Smooth muscle cell of bladder (primary cell): ENCODE results near the gene OBI1. TPM values are rescaled to one million over a fixed set of nuclear protein-coding genes. Genes with fewer than 3 reads are reported as not detected.

ENCODE experiments used
- total RNA-seq: library from RNA; depleted of rRNA; stranded (reverse); fragments of >200 nt; gene quantifications from 2 replicates; pipeline ENCODE4 v1.2.3, GENCODE V29; 2014

OBI1 gene
- total RNA-seq, result 9.8 and 11.5 TPM in 2 replicates

GRCh38 chr13:78658630-78659449 lies at the start of gene OBI1:
Gene OBI1, minus strand, starts transcription at chr13:78659155. Its CDS starts 35 bp downstream, at chr13:78659120.

GRCh38 chr13:78603240-78603957 lies 55.6 kb downstream of the OBI1 start, which contains the start of gene POU4F1:
Gene POU4F1, minus strand, starts transcription at chr13:78603552. Its CDS starts 226 bp downstream, at chr13:78603326.

Other genes with a start within 250 kb of the OBI1 start
- gene POU4F1, start 55.6 kb downstream of the OBI1 start, total RNA-seq, result not detected in 2 replicates